PC-3 (cell line): ENCODE data around the gene POMT1. TPM values are rescaled to one million over a fixed set of nuclear protein-coding genes. Genes with fewer than 3 reads are reported as not detected.

Experiments
- ATAC-seq: fragments of 200-7000 bp; cut with Tn5 transposase; 2 replicates; pipeline ENCODE4 v1.9.1; 2020; ENCODE audit warnings: mild to moderate bottlenecking, moderate library complexity
- BruUV-seq: library from RNA; stranded (reverse); fragments of 400-500 nt; replicated peaks from 2 replicates; lab custom pipeline; 2021; lab: Mats Ljungman, UMichigan
- CTCF ChIA-PET: fragments of 300-600 bp; sonication (Branson Sonifier 250); formaldehyde crosslinking; loops from one replicate; lab custom pipeline; 2022; ENCODE audit warnings: antibody characterized with exemption; lab: Charles Lee
- POLR2A ChIA-PET: fragments of 300-600 bp; sonication (Branson Sonifier 250); formaldehyde crosslinking; loops from one replicate; lab custom pipeline; 2022; ENCODE audit warnings: antibody characterized with exemption; ENCODE audit not compliant: unreplicated experiment; lab: Charles Lee
- DNase-seq: peaks from one replicate; pipeline ENCODE4 v3.0.0-alpha.2; 2015
- H2AFZ ChIP-seq: fragments of 300-600 bp; sonication (generic); 2 replicates; pipeline ENCODE4 v1.6.0; 2016; ENCODE audit warnings: antibody characterized with exemption, low read length
- H3F3A ChIP-seq: fragments of 300-600 bp; sonication (generic); one replicate; pipeline ENCODE4 v1.6.0; 2017; ENCODE audit warnings: antibody characterized with exemption, low read length, control low read depth, mild to moderate bottlenecking; ENCODE audit not compliant: unreplicated experiment
- H3K27ac ChIP-seq: fragments of 300-600 bp; sonication (generic); 2 replicates; pipeline ENCODE4 v1.5.1; 2016; ENCODE audit warnings: mild to moderate bottlenecking, low read length
- H3K27me3 ChIP-seq: fragments of 300-600 bp; sonication (generic); 2 replicates; pipeline ENCODE4 v1.6.1; 2016; ENCODE audit warnings: low read length, mixed read lengths
- H3K36me3 ChIP-seq: fragments of 300-600 bp; sonication (generic); 2 replicates; pipeline ENCODE4 v1.6.1; 2016; ENCODE audit warnings: low read depth, mixed run types, low read length, mixed read lengths
- H3K4me1 ChIP-seq: fragments of 300-600 bp; sonication (generic); 2 replicates; pipeline ENCODE4 v1.5.1; 2016; ENCODE audit warnings: low read length; ENCODE audit not compliant: insufficient read depth
- H3K4me2 ChIP-seq: fragments of 300-600 bp; sonication (generic); 2 replicates; pipeline ENCODE4 v1.6.0; 2016; ENCODE audit warnings: low read length
- H3K4me3 ChIP-seq: fragments of 300-600 bp; sonication (generic); 2 replicates; pipeline ENCODE4 v1.5.1; 2016; ENCODE audit warnings: mild to moderate bottlenecking, low read length, mixed read lengths
- H3K79me2 ChIP-seq: fragments of 300-600 bp; sonication (generic); 2 replicates; pipeline ENCODE4 v1.6.1; 2017; ENCODE audit warnings: low read length, mixed read lengths
- H3K9ac ChIP-seq: fragments of 300-600 bp; sonication (generic); 2 replicates; pipeline ENCODE4 v1.6.0; 2016; ENCODE audit warnings: mild to moderate bottlenecking, low read length
- H3K9me2 ChIP-seq: fragments of 300-600 bp; sonication (generic); replicated peaks from 2 replicates; pipeline ENCODE4 v1.6.1; 2016; ENCODE audit warnings: mixed run types, low read length, mixed read lengths
- H3K9me3 ChIP-seq: fragments of 300-600 bp; sonication (generic); 2 replicates; pipeline ENCODE4 v1.6.1; 2016; ENCODE audit warnings: low read length, mixed read lengths
- H4K20me1 ChIP-seq: fragments of 300-600 bp; sonication (generic); 2 replicates; pipeline ENCODE4 v1.6.1; 2016; ENCODE audit warnings: low read length, mixed read lengths
- EZH2 ChIP-seq: fragments of 300-600 bp; sonication (generic); IDR thresholded peaks from one replicate; pipeline ENCODE4 v1.6.1; 2017; ENCODE audit warnings: antibody characterized with exemption, mild to moderate bottlenecking, low read length; ENCODE audit not compliant: unreplicated experiment
- EZH2phosphoT487 ChIP-seq: fragments of 300-600 bp; sonication (generic); IDR thresholded peaks from 2 replicates; pipeline ENCODE4 v1.6.1; 2018; ENCODE audit warnings: mild to moderate bottlenecking, antibody characterized with exemption, low read length, borderline replicate concordance
- intact Hi-C: fragments of 100-400 bp; cut with micrococcal nuclease; formaldehyde crosslinking; loops from 2 replicates; pipeline ENCODE4 v1.9.0; 2023
- total RNA-seq: library from RNA; depleted of rRNA; stranded (reverse); fragments of >200 nt; gene quantifications from 2 replicates; pipeline ENCODE4 v1.2.3, GENCODE V29; 2014; rRNA removed
- TF ChIP-seq, protein P1 (sequence below): fragments of 300-600 bp; sonication (generic); conservative IDR thresholded peaks from 2 replicates; pipeline ENCODE4 v1.5.1; 2017; ENCODE audit warnings: antibody characterized with exemption, low read depth, mild to moderate bottlenecking, low read length

The POMT1 gene
- total RNA-seq, 1 experiment from 2014 or later: 24.1 TPM

GRCh38 chr9:131565369-131565768, 62.7 kb downstream of the POMT1 start:
- Histone ChIP-seq H3F3A (no peaks in the 10 kb centered on the region), H3K9me3 (no peaks in the 10 kb centered on the region), H4K20me1 (no peaks in the 10 kb centered on the region), H3K36me3 (no peaks in the 10 kb centered on the region), H3K4me3 (no peak overlapping the region), H3K9ac (no peak overlapping the region), H3K27ac (no peak overlapping the region), H3K9me2 (no peaks in the 10 kb centered on the region), H3K27me3 (no peaks in the 10 kb centered on the region), H3K79me2 (no peaks in the 10 kb centered on the region), H2AFZ (no peak overlapping the region), H3K4me2 (no peak overlapping the region), H3K4me1 (peaks cover 12% of the 10 kb centered on the region)
- POLR2A ChIA-PET: no interaction called here
- ATAC-seq (no peak), DNase-seq (no peak)
- CTCF ChIA-PET: interaction anchor here (0.7 kb wide), 1 partner anchor 294 kb away, joined by 4 read pairs; no protein-coding TSS in a partner anchor
- intact Hi-C loops: no loop called here
- TF ChIP-seq EZH2 (no peak), EZH2phosphoT487 (no peak)
- TF ChIP-seq, protein P1, sequence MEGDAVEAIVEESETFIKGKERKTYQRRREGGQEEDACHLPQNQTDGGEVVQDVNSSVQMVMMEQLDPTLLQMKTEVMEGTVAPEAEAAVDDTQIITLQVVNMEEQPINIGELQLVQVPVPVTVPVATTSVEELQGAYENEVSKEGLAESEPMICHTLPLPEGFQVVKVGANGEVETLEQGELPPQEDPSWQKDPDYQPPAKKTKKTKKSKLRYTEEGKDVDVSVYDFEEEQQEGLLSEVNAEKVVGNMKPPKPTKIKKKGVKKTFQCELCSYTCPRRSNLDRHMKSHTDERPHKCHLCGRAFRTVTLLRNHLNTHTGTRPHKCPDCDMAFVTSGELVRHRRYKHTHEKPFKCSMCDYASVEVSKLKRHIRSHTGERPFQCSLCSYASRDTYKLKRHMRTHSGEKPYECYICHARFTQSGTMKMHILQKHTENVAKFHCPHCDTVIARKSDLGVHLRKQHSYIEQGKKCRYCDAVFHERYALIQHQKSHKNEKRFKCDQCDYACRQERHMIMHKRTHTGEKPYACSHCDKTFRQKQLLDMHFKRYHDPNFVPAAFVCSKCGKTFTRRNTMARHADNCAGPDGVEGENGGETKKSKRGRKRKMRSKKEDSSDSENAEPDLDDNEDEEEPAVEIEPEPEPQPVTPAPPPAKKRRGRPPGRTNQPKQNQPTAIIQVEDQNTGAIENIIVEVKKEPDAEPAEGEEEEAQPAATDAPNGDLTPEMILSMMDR: no peak
- no TSS peak for BruUV-seq

DNA sequence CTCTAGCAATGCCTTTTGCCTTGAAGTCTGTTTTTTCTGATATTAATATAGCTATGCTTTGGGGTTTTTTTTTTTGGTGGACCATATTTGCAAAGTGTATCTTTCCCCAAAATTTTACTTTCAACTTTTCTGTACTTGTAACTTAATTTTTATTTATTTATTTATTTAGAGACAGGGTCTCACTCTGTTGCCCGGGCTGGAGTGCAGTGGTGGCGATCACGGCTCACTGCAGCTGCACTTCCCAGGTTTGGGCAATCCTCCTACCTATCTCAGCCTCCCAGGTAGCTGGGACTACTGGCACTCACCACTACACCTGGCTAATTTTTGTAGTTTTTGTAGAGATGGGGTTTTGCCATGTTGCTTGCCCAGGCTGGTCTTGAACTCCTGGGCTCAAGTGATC, 63.4 kb downstream of the POMT1 start:
- no peak for ATAC-seq
- Histone ChIP-seq H3K9me2 (no peaks in the 10 kb centered on the region), H3K27ac (no peak overlapping the region), H2AFZ (no peak overlapping the region), H3K9me3 (no peaks in the 10 kb centered on the region), H3K36me3 (no peaks in the 10 kb centered on the region), H3F3A (no peaks in the 10 kb centered on the region), H3K9ac (no peak overlapping the region), H4K20me1 (no peaks in the 10 kb centered on the region), H3K4me1 (peaks cover 9% of the 10 kb centered on the region), H3K79me2 (no peaks in the 10 kb centered on the region), H3K4me3 (no peak overlapping the region), H3K4me2 (no peak overlapping the region), H3K27me3 (no peaks in the 10 kb centered on the region)
- no peak for DNase-seq
- POLR2A ChIA-PET: no interaction called here
- intact Hi-C loops: no loop called here
- no peak for TF ChIP-seq EZH2
- TF ChIP-seq, protein P1: no peak
- no peak for TF ChIP-seq EZH2phosphoT487
- no TSS peak for BruUV-seq
- CTCF ChIA-PET: interaction anchor here (0.7 kb wide), 1 partner anchor 295 kb away, joined by 4 read pairs; no protein-coding TSS in a partner anchor

DNA sequence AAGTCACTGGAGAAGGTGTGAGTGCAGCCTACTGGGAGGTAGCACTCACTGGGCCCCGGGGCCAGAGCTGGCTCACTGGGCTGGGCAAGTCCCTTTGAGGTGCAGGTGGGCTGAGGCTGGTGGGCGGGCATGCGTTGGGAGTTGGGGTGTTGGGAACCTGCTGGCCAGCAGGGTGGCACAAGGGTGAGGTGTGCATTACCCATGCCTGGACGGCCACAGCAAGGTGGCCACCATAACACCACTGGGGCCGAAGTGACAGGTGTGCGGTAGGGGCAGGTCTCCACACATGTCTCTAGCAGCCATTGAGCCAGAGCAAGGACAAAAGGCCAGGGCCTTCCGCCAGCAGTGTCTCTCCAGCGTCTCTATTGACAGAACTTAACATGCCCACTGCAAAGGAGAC, 65.2 kb downstream of the POMT1 start:
- H3K4me3 ChIP-seq: no peak overlapping the region
- H3F3A ChIP-seq: no peaks in the 10 kb centered on the region
- TF ChIP-seq, protein P1: no peak
- TF ChIP-seq EZH2phosphoT487 (no peak), EZH2 (no peak)
- no peak overlapping the region for H3K9ac ChIP-seq
- no peaks in the 10 kb centered on the region for H3K9me3 ChIP-seq
- H3K4me2 ChIP-seq: no peak overlapping the region
- DNase-seq: no peak
- H3K36me3 ChIP-seq: no peaks in the 10 kb centered on the region
- ATAC-seq: no peak
- no peak overlapping the region for H3K27ac ChIP-seq
- no peaks in the 10 kb centered on the region for H3K27me3 ChIP-seq
- intact Hi-C loops: no loop called here
- H4K20me1 ChIP-seq: no peaks in the 10 kb centered on the region
- ChIA-PET CTCF (no interaction called here), POLR2A (no interaction called here)
- no peaks in the 10 kb centered on the region for H3K4me1 ChIP-seq
- H3K9me2 ChIP-seq: no peaks in the 10 kb centered on the region
- H3K79me2 ChIP-seq: no peaks in the 10 kb centered on the region
- no TSS peak for BruUV-seq
- H2AFZ ChIP-seq: no peak overlapping the region

Other genes with a start within 250 kb of the POMT1 start
- 0.07 and 0.40 TPM in 2 replicates for gene FAM78A, start 226.4 kb upstream of the POMT1 start, total RNA-seq
- 0.98 TPM in 1 of 2 replicates, not detected in the other for gene PLPP7, start 213.2 kb upstream of the POMT1 start, total RNA-seq
- 46.9 and 64.7 TPM in 2 replicates for gene PRRC2B, start 108.8 kb upstream of the POMT1 start, total RNA-seq
- 28.2 and 35.1 TPM in 2 replicates for gene UCK1, start 28.3 kb downstream of the POMT1 start, total RNA-seq
- gene PRRT1B, start 42.6 kb downstream of the POMT1 start, total RNA-seq: not detected in 2 replicates
- 25.2 and 38.0 TPM in 2 replicates for gene RAPGEF1, start 237.2 kb downstream of the POMT1 start, total RNA-seq